Measurements from ENCODE around the gene SF3B2. TPM values are rescaled to one million over a fixed set of nuclear protein-coding genes. Genes with fewer than 3 reads are reported as not detected.
A peak's percentile ranks its signal among the peaks of the same experiment; 100 is the strongest.

SF3B2 gene
- total RNA-seq, 6 experiments from 2014 or later, result 52.2 to 85.4 (median 67.2) TPM

GRCh38 chr11:66081505-66081904 lies 29.3 kb downstream of the SF3B2 start:
- intact Hi-C loops (cut with DNase I), result no loop called here
- Histone ChIP-seq H3K27me3 (no peaks in the 10 kb centered on the region), H3K4me1 (peaks cover 0 to 9% (median 3%) of the 10 kb centered on the region in 4 donors), H3K4me3 (no peak overlapping the region), H3K36me3 (peaks cover 0 to 3% (median 0%) of the 10 kb centered on the region in 4 donors), H3K27ac (peak overlapping the region in 2 of 3 donors; percentile 14 to 35), H3K9me3 (no peaks in the 10 kb centered on the region)
- ATAC-seq (peak; percentile 53 to 77 (median 66)), DNase-seq (peak; percentile 39 to 63 (median 52))
- WGBS (ENCODE audit: insufficient coverage, low coverage, low lambda C conversion rate, missing lambda C conversion rate), result 48% methylated on average over 5 of the region's 5 CpGs
- TF ChIP-seq POLR2A (IDR thresholded peaks at IDR 0.05), result no peak
- no peak for TF ChIP-seq CTCF (IDR thresholded peaks at IDR 0.05)

DNA sequence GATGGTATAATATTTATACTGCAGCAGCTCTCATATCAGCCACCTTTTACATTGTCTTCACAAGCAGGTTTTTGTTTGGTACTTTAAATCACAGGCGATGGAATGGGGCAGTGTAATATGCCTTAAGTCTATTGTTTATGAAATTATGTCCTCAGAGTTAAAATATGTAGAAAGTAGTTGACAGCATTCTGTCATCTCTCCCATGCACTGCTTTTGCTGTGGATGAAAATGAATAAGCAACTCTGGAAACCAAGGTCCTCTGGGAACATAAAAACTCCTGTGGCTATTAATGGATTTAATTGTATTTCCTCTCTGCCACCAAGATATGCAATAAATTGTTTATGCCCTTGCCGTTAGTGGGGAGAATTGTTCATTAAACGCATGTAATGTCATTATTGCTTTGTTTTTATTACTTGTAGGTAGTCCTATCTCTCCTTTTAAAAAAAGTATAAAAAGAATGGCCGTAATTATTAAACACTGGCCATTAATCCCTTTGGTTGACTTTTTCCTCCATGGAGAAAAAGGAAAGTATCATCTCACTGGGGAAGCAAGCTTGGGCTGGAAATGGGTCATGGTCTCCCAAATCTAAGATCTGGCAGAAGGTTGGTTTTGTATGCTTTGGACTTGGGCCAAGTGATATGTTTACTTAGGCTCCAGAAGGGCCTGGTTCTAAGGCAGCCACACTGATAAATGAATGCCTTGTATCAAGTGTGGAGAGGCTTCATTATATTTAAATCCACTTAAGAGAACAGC lies 31.0 kb downstream of the SF3B2 start:
- H3K27me3 ChIP-seq, result no peaks in the 10 kb centered on the region
- TF ChIP-seq CTCF (IDR thresholded peaks at IDR 0.05) (no peak), POLR2A (IDR thresholded peaks at IDR 0.05) (no peak)
- ATAC-seq (peak in 3 of 4 donors; percentile 9 to 37 (median 27)), DNase-seq (peak in 1 of 3 donors; percentile 19)
- intact Hi-C loops (cut with DNase I), result no loop called here
- H3K9me3 ChIP-seq, result no peaks in the 10 kb centered on the region
- H3K4me3 ChIP-seq, result no peak overlapping the region
- peaks cover 0 to 3% (median 0%) of the 10 kb centered on the region in 4 donors for H3K36me3 ChIP-seq
- WGBS (ENCODE audit: insufficient coverage, low coverage, low lambda C conversion rate, missing lambda C conversion rate), result 71% methylated on average over 4 of the region's 4 CpGs
- H3K27ac ChIP-seq, result no peak overlapping the region
- H3K4me1 ChIP-seq, result peaks cover 0 to 9% (median 3%) of the 10 kb centered on the region in 4 donors

DNA sequence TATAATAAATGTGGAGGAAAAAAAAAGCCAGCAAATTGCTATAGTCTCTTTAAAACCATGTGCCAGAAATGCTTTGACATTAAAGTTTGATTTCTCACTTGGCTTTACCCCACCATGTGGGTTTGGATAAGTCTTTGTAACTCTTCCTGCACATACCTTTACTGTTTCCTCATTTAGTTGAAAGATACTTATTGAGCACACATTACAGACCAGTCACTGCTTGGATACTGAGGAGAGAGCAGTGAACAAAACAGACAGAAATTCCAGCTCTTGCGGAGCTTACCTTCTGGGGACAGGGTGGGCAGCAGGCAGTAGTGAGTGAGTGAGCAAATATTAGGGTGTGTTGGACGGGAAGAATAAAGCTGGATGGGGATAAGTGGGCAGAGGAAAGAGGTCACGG lies 31.6 kb downstream of the SF3B2 start:
- WGBS (ENCODE audit: insufficient coverage, low coverage, low lambda C conversion rate, missing lambda C conversion rate), result 94% methylated on average over 3 of the region's 3 CpGs
- H3K9me3 ChIP-seq, result no peaks in the 10 kb centered on the region
- H3K27ac ChIP-seq, result no peak overlapping the region
- H3K27me3 ChIP-seq, result no peaks in the 10 kb centered on the region
- intact Hi-C loops (cut with DNase I), result no loop called here
- peaks cover 0 to 9% (median 3%) of the 10 kb centered on the region in 4 donors for H3K4me1 ChIP-seq
- DNase-seq, result peak in 1 of 3 donors; percentile 23
- H3K4me3 ChIP-seq, result no peak overlapping the region
- ATAC-seq, result no peak
- H3K36me3 ChIP-seq, result peaks cover 0 to 3% (median 0%) of the 10 kb centered on the region in 4 donors
- TF ChIP-seq POLR2A (IDR thresholded peaks at IDR 0.05) (no peak), CTCF (IDR thresholded peaks at IDR 0.05) (no peak)

DNA sequence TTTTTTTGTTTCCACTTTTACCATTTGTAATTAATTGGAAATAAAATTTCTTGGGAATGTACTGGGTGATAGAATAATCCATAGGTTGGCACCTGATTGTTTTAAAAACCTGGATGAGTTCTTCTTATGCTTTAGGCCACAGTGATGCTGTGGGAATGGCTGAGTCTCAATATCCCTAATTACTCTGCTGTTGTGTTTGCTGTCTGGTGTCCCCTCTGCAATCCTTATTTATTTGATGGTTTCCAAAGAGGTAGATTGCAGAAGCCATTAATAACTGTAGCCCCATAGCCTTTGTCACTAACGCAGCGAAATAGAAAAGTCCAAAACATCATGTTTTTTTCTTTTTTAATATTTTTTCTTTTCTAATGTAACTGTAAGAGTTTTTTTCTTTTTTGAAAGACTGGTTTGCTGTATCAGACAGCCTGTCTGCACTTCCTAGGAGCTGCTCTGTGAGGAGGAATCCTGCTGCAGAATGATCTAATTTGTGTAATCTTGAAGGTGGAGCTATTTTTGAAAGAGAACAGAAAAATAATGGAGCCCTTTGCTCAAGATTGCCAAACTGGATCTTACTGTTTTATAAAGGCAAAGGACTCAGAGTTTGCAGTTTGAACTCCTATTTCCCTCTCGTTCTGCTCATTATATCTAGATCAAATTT lies 32.8 kb downstream of the SF3B2 start:
- H3K4me3 ChIP-seq, result no peak overlapping the region
- TF ChIP-seq POLR2A (IDR thresholded peaks at IDR 0.05), result no peak
- no peak for TF ChIP-seq CTCF (IDR thresholded peaks at IDR 0.05)
- intact Hi-C loops (cut with DNase I), result no loop called here
- H3K9me3 ChIP-seq, result no peaks in the 10 kb centered on the region
- DNase-seq (no peak), ATAC-seq (no peak)
- 75% methylated on average over 3 of the region's 3 CpGs for WGBS (ENCODE audit: insufficient coverage, low coverage, low lambda C conversion rate, missing lambda C conversion rate)
- no peaks in the 10 kb centered on the region for H3K36me3 ChIP-seq
- peaks cover 0 to 9% (median 3%) of the 10 kb centered on the region in 4 donors for H3K4me1 ChIP-seq
- H3K27me3 ChIP-seq, result no peaks in the 10 kb centered on the region
- no peak overlapping the region for H3K27ac ChIP-seq
